Measurements from ENCODE around the gene GABPB2. TPM values are rescaled to one million over a fixed set of nuclear protein-coding genes. Genes with fewer than 3 reads are reported as not detected.

GABPB2 gene
- total RNA-seq, 1 donor = 16.3 TPM

GRCh38 chr1:151135433-151136385, 65.1 kb downstream of the GABPB2 start:
- no peak overlapping the region for H3K4me2 ChIP-seq (ENCODE audit: insufficient read depth, low read length)
- H4K20me1 ChIP-seq (ENCODE audit: insufficient read depth, low read length) = no peaks in the 10 kb centered on the region
- no peaks in the 10 kb centered on the region for H3K9me3 ChIP-seq (ENCODE audit: low read depth, low read length)
- H3K27me3 ChIP-seq (ENCODE audit: insufficient read depth, low read length) = no peaks in the 10 kb centered on the region
- no peaks in the 10 kb centered on the region for H3K36me3 ChIP-seq (ENCODE audit: insufficient read depth, low read length)
- no peaks in the 10 kb centered on the region for H3K79me2 ChIP-seq (ENCODE audit: insufficient read depth, low read length)
- H3K27ac ChIP-seq (ENCODE audit: low read depth, low read length) = no peak overlapping the region
- no peak overlapping the region for H3K4me3 ChIP-seq (ENCODE audit: insufficient read depth, low read length)
- TF ChIP-seq CTCF (IDR thresholded peaks at IDR 0.05; ENCODE audit: extremely low read depth, low read depth, low read length) = no peak
- DNase-seq (ENCODE audit: insufficient read length, low spot score, missing footprints) = peak; percentile 80
- peaks cover 4% of the 10 kb centered on the region for H3K4me1 ChIP-seq (ENCODE audit: insufficient read depth, low read length)
- no peak overlapping the region for H2AFZ ChIP-seq (ENCODE audit: low read length)

- Histone ChIP-seq H3K36me3 (ENCODE audit: insufficient read depth, low read length) (no peaks in the 10 kb centered on the region), H3K79me2 (ENCODE audit: insufficient read depth, low read length) (no peaks in the 10 kb centered on the region), H4K20me1 (ENCODE audit: insufficient read depth, low read length) (no peaks in the 10 kb centered on the region), H3K27me3 (ENCODE audit: insufficient read depth, low read length) (no peaks in the 10 kb centered on the region), H3K27ac (ENCODE audit: low read depth, low read length) (no peak overlapping the region), H3K4me3 (ENCODE audit: insufficient read depth, low read length) (no peak overlapping the region), H2AFZ (ENCODE audit: low read length) (no peak overlapping the region), H3K4me1 (ENCODE audit: insufficient read depth, low read length) (no peaks in the 10 kb centered on the region), H3K9me3 (ENCODE audit: low read depth, low read length) (no peaks in the 10 kb centered on the region), H3K4me2 (ENCODE audit: insufficient read depth, low read length) (no peak overlapping the region)
- TF ChIP-seq CTCF (IDR thresholded peaks at IDR 0.05; ENCODE audit: extremely low read depth, low read depth, low read length) = no peak
- peak; percentile 70 for DNase-seq (ENCODE audit: insufficient read length, low spot score, missing footprints)
Measured at GRCh38 chr1:151137789-151138188, 67.2 kb downstream of the GABPB2 start.

DNA sequence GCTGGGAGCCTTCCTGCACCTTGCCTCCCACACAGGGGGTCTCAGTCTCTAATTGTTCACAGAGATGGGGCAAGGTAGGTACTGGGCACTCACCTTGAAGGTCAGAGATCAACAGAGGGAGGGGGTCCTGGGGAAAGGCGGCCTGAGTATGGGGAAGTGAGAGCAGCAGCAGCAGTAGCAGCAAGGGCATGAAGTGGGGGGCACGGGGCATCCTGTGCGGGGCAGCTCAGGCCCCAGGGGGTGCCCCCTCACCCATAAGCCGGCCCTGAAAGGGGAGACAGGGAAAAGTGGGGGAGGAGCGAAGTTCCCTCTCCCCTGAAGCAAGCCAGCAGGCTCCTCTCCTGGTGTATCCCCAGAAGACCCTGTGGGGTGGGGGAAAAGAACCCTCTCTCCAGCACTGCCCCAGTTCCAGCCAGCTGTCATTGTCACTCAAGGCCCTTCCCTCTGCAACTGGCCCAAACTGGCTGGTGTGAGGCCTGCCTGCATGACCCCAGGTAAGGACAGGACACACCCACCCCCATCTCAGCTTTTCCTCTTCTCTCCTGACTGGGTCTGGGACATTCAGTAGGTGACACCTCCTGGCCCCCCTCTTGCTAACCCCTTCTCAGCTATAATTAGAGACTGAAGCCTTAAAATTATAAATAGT, 72.0 kb downstream of the GABPB2 start:
- peaks cover 11% of the 10 kb centered on the region for H3K27me3 ChIP-seq (ENCODE audit: insufficient read depth, low read length)
- peak; percentile 64 for DNase-seq (ENCODE audit: insufficient read length, low spot score, missing footprints)
- H3K9me3 ChIP-seq (ENCODE audit: low read depth, low read length) = no peaks in the 10 kb centered on the region
- peaks cover 2% of the 10 kb centered on the region for H4K20me1 ChIP-seq (ENCODE audit: insufficient read depth, low read length)
- H3K36me3 ChIP-seq (ENCODE audit: insufficient read depth, low read length) = no peaks in the 10 kb centered on the region
- no peak overlapping the region for H3K4me3 ChIP-seq (ENCODE audit: insufficient read depth, low read length)
- H3K79me2 ChIP-seq (ENCODE audit: insufficient read depth, low read length) = no peaks in the 10 kb centered on the region
- H2AFZ ChIP-seq (ENCODE audit: low read length) = no peak overlapping the region
- no peak overlapping the region for H3K27ac ChIP-seq (ENCODE audit: low read depth, low read length)
- no peak for TF ChIP-seq CTCF (IDR thresholded peaks at IDR 0.05; ENCODE audit: extremely low read depth, low read depth, low read length)
- no peak overlapping the region for H3K4me2 ChIP-seq (ENCODE audit: insufficient read depth, low read length)
- H3K4me1 ChIP-seq (ENCODE audit: insufficient read depth, low read length) = peaks cover 15% of the 10 kb centered on the region

DNA sequence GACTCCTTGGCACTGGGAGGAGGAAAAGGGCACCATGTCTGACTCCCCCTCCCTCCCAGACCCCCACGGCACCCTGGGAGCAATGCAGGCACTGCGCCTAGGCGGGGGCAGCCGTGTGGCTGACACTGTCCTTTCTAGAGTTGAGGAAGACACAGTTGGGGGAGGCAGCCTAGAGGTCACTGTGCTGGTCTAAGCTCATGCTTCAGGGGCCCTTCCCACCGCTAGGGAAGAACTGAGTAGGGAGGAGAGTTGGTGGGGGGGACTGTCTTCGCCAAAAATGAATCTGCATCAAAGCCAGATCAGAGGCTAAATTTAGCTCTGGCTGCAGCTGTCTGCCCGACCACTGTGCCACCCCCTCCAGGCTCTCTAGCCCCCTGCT, 72.5 kb downstream of the GABPB2 start:
- H3K27ac ChIP-seq (ENCODE audit: low read depth, low read length) = no peak overlapping the region
- no peak overlapping the region for H2AFZ ChIP-seq (ENCODE audit: low read length)
- no peaks in the 10 kb centered on the region for H3K36me3 ChIP-seq (ENCODE audit: insufficient read depth, low read length)

More for the DNA sequence above, 72.5 kb downstream of the GABPB2 start:
- DNase-seq (ENCODE audit: insufficient read length, low spot score, missing footprints) = no peak
- Histone ChIP-seq H3K27me3 (ENCODE audit: insufficient read depth, low read length) (peaks cover 11% of the 10 kb centered on the region), H3K79me2 (ENCODE audit: insufficient read depth, low read length) (no peaks in the 10 kb centered on the region), H3K4me1 (ENCODE audit: insufficient read depth, low read length) (peaks cover 16% of the 10 kb centered on the region), H4K20me1 (ENCODE audit: insufficient read depth, low read length) (peaks cover 2% of the 10 kb centered on the region), H3K4me3 (ENCODE audit: insufficient read depth, low read length) (no peak overlapping the region), H3K4me2 (ENCODE audit: insufficient read depth, low read length) (no peak overlapping the region), H3K9me3 (ENCODE audit: low read depth, low read length) (no peaks in the 10 kb centered on the region)
- TF ChIP-seq CTCF (IDR thresholded peaks at IDR 0.05; ENCODE audit: extremely low read depth, low read depth, low read length) = no peak

Data from osteoblast (primary cell).